Measurements from ENCODE around the gene CDH9.

Gene CDH9

DNA sequence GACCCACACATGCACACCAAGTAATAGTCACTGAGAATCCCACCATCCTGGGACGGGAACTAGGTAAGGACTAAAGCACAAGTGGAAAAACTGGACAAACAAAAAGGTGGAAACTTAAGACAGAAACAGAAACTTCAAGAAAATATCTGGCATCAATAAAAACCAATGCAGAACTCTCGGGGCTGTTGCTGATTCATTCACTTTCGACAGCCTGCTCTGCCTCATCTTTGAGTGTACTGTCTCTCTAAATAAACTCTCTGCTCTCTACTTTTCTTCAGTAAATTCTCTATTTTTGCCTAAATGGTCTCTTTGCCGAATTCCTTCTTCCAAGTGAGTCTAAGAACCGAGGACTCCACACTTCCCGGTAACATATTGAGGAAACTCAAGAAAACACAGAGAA lies 116.9 kb downstream of the CDH9 start:
- POLR2A ChIA-PET, result no interaction called here
- Histone ChIP-seq H3K27ac (ENCODE audit: extremely low read depth, low read depth, low read length) (no peak overlapping the region), H3K9me3 (ENCODE audit: control insufficient read depth, insufficient read depth, low read depth, low read length) (no peaks in the 10 kb centered on the region), H3K4me1 (ENCODE audit: control insufficient read depth, insufficient read depth, low read length) (no peaks in the 10 kb centered on the region), H3K4me3 (ENCODE audit: low read depth, low read length) (no peak overlapping the region), H3K36me3 (ENCODE audit: control insufficient read depth in 2 of 2, insufficient read depth in 1 of 2, low read length in 2 of 2) (no peaks in the 10 kb centered on the region)
- CTCF ChIA-PET, result interaction anchor here (0.6 kb wide), 1 partner anchor 1227 kb away, joined by 3 read pairs; no protein-coding TSS in a partner anchor
- TF ChIP-seq ZNF510 (tag by site-specific recombination; IDR thresholded peaks at IDR 0.05; ENCODE audit: insufficient replicate concordance) (no peak), ZNF16 (tag by site-specific recombination; IDR thresholded peaks at IDR 0.05; ENCODE audit: low read depth) (no peak), ZNF221 (tag by site-specific recombination; IDR thresholded peaks at IDR 0.05; ENCODE audit: borderline replicate concordance) (no peak), ZNF501 (tag by site-specific recombination; IDR thresholded peaks at IDR 0.05) (no peak), HOXD13 (CRISPR knock-in tag; IDR thresholded peaks at IDR 0.05; ENCODE audit: borderline replicate concordance) (no peak), SP2 (tag by site-specific recombination; IDR thresholded peaks at IDR 0.05) (no peak), ZBTB49 (tag by site-specific recombination; IDR thresholded peaks at IDR 0.05; ENCODE audit: low read depth) (no peak), KLF10 (tag by site-specific recombination; IDR thresholded peaks at IDR 0.05) (no peak), ZNF214 (tag by site-specific recombination; IDR thresholded peaks at IDR 0.05; ENCODE audit: borderline replicate concordance) (no peak), YY2 (tag by site-specific recombination; IDR thresholded peaks at IDR 0.05) (no peak), ZNF292 (tag by site-specific recombination; IDR thresholded peaks at IDR 0.05; ENCODE audit: borderline replicate concordance, low read depth) (no peak), BCL11A (tag by site-specific recombination; IDR thresholded peaks at IDR 0.05; ENCODE audit: low read depth) (no peak), ZNF133 (tag by site-specific recombination; IDR thresholded peaks at IDR 0.05) (no peak), ZNF692 (tag by site-specific recombination; IDR thresholded peaks at IDR 0.05) (no peak), ZNF837 (tag by site-specific recombination; IDR thresholded peaks at IDR 0.05) (no peak), SCRT1 (tag by site-specific recombination; IDR thresholded peaks at IDR 0.05; ENCODE audit: borderline replicate concordance) (no peak), ZNF677 (tag by site-specific recombination; IDR thresholded peaks at IDR 0.05) (no peak), ZNF621 (tag by site-specific recombination; IDR thresholded peaks at IDR 0.05) (no peak)
- TF ChIP-seq, protein P1, sequence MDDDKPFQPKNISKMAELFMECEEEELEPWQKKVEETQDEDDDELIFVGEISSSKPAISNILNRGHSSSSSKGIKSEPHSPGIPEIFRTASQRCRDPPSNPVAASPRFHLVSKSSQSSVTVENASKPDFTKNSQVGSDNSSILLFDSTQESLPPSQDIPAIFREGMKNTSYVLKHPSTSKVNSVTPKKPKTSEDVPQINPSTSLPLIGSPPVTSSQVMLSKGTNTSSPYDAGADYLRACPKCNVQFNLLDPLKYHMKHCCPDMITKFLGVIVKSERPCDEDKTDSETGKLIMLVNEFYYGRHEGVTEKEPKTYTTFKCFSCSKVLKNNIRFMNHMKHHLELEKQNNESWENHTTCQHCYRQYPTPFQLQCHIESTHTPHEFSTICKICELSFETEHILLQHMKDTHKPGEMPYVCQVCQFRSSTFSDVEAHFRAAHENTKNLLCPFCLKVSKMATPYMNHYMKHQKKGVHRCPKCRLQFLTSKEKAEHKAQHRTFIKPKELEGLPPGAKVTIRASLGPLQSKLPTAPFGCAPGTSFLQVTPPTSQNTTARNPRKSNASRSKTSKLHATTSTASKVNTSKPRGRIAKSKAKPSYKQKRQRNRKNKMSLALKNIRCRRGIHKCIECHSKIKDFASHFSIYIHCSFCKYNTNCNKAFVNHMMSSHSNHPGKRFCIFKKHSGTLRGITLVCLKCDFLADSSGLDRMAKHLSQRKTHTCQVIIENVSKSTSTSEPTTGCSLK (tag by site-specific recombination; IDR thresholded peaks at IDR 0.05), result no peak

- H3K27ac ChIP-seq (ENCODE audit: extremely low read depth, low read depth, low read length), result no peak overlapping the region
- ChIA-PET CTCF (no interaction called here), POLR2A (no interaction called here)
- no peaks in the 10 kb centered on the region for H3K4me1 ChIP-seq (ENCODE audit: control insufficient read depth, insufficient read depth, low read length)
- H3K4me3 ChIP-seq (ENCODE audit: low read depth, low read length), result no peak overlapping the region
- H3K36me3 ChIP-seq (ENCODE audit: control insufficient read depth in 2 of 2, insufficient read depth in 1 of 2, low read length in 2 of 2), result no peaks in the 10 kb centered on the region
- no peaks in the 10 kb centered on the region for H3K9me3 ChIP-seq (ENCODE audit: control insufficient read depth, insufficient read depth, low read depth, low read length)
- TF ChIP-seq ZSCAN30 (tag by site-specific recombination; IDR thresholded peaks at IDR 0.05) (no peak), ZNF473 (tag by site-specific recombination; IDR thresholded peaks at IDR 0.05) (no peak), ZBTB7A (tag by site-specific recombination; IDR thresholded peaks at IDR 0.05; ENCODE audit: low read depth) (no peak), ZNF677 (tag by site-specific recombination; IDR thresholded peaks at IDR 0.05) (no peak), ZNF544 (tag by site-specific recombination; IDR thresholded peaks at IDR 0.05) (no peak), ZNF488 (tag by site-specific recombination; IDR thresholded peaks at IDR 0.05) (no peak), ZXDB (tag by site-specific recombination; IDR thresholded peaks at IDR 0.05) (no peak), ZFP69B (tag by site-specific recombination; IDR thresholded peaks at IDR 0.05) (no peak), ZNF366 (tag by site-specific recombination; conservative IDR thresholded peaks at IDR 0.05) (no peak), MYNN (tag by site-specific recombination; IDR thresholded peaks at IDR 0.05; ENCODE audit: borderline replicate concordance) (no peak)
- TF ChIP-seq, protein P2, sequence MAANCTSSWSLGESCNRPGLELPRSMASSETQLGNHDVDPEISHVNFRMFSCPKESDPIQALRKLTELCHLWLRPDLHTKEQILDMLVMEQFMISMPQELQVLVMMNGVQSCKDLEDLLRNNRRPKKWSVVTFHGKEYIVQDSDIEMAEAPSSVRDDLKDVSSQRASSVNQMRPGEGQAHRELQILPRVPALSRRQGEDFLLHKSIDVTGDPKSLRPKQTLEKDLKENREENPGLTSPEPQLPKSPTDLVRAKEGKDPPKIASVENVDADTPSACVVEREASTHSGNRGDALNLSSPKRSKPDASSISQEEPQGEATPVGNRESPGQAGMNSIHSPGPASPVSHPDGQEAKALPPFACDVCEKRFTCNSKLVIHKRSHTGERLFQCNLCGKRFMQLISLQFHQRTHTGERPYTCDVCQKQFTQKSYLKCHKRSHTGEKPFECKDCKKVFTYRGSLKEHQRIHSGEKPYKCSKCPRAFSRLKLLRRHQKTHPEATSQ (tag by site-specific recombination; IDR thresholded peaks at IDR 0.05), result no peak
Measured at GRCh38 chr5:26903469-26903868, 134.9 kb downstream of the CDH9 start.

All from HEK293 (cell line).